Mucosa of stomach (tissue), 1 donor: ENCODE measurements around the gene ZNF221.

ENCODE experiments used
- H3K27me3 ChIP-seq: one replicate; pipeline ENCODE4 v1.7.0; 2013; ENCODE audit warnings: mild to moderate bottlenecking, low read length; ENCODE audit not compliant: control insufficient read depth, insufficient read depth
- H3K36me3 ChIP-seq: one replicate; pipeline ENCODE4 v1.7.0; 2013; ENCODE audit warnings: low read length; ENCODE audit not compliant: control insufficient read depth, insufficient read depth
- H3K4me1 ChIP-seq: one replicate; pipeline ENCODE4 v1.7.0; 2013; ENCODE audit warnings: mild to moderate bottlenecking, low read length; ENCODE audit not compliant: control insufficient read depth, insufficient read depth
- H3K4me3 ChIP-seq: one replicate; pipeline ENCODE4 v1.7.0; 2013; ENCODE audit warnings: low read length
- H3K9ac ChIP-seq: one replicate; pipeline ENCODE4 v1.7.0; 2013; ENCODE audit warnings: mild to moderate bottlenecking, low read length, moderate library complexity
- H3K9me3 ChIP-seq: one replicate; pipeline ENCODE4 v1.7.0; 2013; ENCODE audit warnings: mild to moderate bottlenecking, low read length, moderate library complexity; ENCODE audit not compliant: control insufficient read depth
- donor health status: Pancreatic carcinoma.

Gene ZNF221

GRCh38 chr19:44010468-44010867 lies 59.4 kb downstream of the ZNF221 start:
- Histone ChIP-seq H3K9me3 (peaks cover 22% of the 10 kb centered on the region), H3K4me1 (no peaks in the 10 kb centered on the region), H3K36me3 (peaks cover 30% of the 10 kb centered on the region)

More at GRCh38 chr19:44010468-44010867, 59.4 kb downstream of the ZNF221 start:
- Histone ChIP-seq H3K4me3 (no peak overlapping the region), H3K27me3 (no peaks in the 10 kb centered on the region), H3K9ac (no peak overlapping the region)
